ENCODE results near the gene IFT52.

Gene IFT52

DNA sequence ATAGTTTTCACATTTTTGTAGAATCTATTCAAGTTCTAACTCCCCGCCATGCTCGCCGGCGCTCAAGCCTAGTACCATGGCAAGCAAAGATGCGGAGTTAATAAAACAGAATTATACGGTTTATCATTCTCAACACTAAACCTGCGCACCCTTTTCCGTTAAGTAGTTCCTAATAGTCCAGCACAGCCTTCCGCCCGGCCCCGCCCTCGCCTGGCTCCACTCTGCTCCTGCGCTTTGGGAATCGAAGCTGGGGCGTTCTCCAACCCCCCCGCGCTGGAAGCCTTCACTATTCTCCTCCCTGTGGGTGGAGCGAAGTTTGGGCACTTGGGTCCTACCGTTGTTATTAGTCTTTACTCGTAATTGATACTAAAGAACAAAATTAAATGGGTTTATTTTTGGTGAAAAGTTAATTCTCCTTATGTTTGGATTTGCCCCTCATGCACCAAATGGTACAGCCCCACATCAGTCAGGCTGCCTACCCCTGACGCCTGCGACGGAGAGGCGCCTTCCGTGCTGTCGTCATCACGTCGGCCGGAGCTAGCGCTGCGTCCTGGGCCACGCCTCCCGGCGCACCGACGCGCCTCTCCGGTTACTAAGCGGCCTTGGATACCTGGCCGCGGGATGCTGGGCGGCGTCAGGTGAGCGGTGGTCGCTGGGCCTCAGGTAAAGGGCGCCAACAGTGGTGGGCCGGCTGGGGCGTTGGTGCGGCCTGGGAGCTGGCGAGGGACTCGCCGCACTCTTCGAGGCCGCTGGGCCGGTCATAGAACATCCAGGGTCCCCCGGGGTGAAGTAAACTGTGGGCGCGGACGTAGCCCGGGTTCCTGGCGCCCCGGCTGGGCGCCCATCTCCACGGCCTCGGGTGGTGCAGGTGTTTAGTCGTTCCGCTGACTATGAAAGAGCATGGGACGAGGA, at the start of gene IFT52:
Gene IFT52, plus strand, starts transcription at position 546 of the 912 bp plus-strand sequence. CDS start 3,762 bp downstream, outside the sequence.
- in situ Hi-C loops (cut with HindIII; ENCODE audit: low sequenced_read_pairs) = no loop called here

- in situ Hi-C loops (cut with HindIII; ENCODE audit: low sequenced_read_pairs) = no loop called here
Measured at GRCh38 chr20:43541214-43541613, 49.5 kb upstream of the IFT52 start.

DNA sequence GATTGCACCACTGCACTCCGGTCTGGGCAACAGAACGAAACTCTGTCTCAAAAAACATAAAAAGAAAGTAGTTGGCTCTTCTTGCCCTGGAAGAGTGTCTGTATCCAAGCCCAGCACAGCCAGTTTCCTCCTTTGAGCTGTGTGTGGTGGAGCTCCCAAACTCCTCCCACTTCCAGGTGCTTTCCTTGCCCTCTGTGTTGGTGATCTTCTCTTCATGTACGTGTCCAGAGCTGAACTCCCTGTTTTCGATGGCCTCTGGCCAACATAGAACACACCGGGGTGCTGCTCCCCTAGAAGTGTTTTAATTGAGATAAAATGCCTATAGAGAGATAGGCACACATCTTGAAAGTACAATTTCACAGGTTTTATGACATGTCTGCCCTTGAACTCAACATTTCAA, 48.6 kb upstream of the IFT52 start:
- in situ Hi-C loops (cut with HindIII; ENCODE audit: low sequenced_read_pairs) = no loop called here

DNA sequence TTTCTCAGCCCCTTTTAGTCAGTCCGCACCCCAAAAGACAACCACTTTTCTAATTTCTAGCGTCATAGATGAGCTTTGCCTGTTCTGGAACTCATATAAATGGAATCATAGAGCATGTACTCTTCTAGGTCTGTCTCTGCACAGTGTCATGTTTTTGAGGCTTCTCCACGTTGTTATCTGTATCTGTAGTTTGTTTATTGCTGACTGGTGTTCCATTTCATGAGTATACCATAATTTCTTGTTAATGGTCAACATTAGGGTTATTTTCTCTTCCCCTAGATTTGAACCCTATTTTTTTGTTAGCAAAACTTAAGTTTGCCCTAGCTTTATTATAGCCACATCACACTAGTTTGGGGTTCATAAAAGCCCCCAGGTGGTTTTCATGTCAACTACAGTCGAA, 48.1 kb upstream of the IFT52 start:
- in situ Hi-C loops (cut with HindIII; ENCODE audit: low sequenced_read_pairs) = no loop called here

DNA sequence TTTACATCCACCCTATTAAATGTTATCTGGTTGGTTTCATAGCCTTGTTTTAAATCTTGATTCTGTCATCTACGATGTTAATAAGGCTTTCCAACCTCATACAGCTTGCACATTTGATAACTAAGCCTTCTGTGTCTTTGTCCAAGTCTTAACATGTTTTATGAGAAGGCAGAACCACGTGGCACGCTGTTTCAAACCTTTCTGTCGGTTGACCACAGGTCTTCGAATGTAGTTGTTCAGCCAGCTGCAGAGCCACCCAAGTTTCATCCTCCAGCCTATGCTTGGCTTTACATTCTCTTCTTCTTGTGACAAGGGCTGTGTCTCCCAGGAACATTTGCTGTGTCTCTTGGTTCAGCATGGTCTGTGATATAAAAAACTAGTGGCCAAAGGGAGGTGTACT, 47.6 kb upstream of the IFT52 start:
- in situ Hi-C loops (cut with HindIII; ENCODE audit: low sequenced_read_pairs) = no loop called here

GRCh38 chr20:43544501-43544900, 46.2 kb upstream of the IFT52 start:
- in situ Hi-C loops (cut with HindIII; ENCODE audit: low sequenced_read_pairs) = no loop called here

DNA sequence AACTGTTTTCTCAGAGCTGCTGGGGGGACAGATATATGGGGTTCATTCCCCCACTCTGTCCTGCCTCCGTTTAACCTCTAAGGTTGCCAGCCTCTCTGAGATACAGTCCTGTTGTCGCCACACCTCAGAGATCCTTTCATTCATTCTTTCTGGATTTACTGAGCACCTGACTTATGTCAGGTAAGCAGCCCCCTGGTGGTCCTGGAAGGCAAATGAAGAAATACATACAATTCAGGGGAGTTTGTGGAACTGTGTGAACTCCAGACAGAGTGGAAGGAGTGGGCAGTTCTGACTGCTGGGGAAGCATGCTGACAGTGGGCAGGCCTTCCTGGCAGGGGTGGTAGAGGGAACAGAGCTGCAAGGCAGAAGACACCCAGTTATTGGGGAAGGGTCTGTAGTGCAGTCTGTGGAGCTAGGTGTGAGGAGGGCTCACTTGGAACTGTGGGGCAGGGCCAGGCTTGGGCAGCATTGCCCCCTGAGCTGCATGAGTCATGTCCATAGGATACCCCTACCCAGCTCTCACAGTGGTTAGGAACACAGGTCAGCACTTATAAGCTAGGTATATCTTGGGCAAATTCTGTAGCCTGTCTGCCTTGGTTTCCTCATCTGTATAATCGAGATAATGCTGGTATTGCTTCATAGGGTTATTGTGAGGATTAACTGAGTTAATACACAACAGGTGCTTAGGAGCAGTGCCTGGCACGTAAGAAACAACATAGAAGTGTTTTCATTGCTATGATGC, 44.7 kb upstream of the IFT52 start:
- in situ Hi-C loops (cut with HindIII; ENCODE audit: low sequenced_read_pairs) = no loop called here

DNA sequence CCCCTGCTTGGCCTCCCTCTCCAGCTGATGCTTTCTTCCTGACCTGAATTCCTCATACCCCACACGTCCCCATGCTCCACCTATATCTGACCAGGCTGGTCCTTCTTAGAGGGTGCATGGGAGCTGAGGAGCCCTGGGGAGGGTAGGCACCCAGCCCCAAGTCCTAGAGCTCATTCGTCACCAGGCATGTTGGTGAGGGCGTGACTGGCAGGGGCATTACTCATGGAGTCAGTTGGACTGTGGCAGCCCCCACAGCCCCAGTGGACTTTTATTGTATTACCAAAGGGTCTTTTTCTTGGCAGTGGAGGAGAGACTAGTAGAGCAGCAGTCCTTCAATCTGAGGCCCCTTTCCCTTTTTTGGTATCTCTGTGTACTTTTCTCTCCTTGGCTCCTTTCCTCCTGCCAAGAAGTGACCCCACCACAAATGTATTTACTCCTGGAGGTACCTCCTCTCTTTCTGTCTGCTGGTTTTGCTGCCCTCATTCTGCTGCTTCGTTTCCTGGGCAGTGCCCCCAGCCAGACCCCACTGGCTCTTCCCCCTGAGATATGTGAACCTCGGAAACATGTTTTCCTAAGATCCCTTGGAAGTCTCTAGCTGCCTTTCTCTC, 42.4 kb upstream of the IFT52 start:
- in situ Hi-C loops (cut with HindIII; ENCODE audit: low sequenced_read_pairs) = no loop called here

DNA sequence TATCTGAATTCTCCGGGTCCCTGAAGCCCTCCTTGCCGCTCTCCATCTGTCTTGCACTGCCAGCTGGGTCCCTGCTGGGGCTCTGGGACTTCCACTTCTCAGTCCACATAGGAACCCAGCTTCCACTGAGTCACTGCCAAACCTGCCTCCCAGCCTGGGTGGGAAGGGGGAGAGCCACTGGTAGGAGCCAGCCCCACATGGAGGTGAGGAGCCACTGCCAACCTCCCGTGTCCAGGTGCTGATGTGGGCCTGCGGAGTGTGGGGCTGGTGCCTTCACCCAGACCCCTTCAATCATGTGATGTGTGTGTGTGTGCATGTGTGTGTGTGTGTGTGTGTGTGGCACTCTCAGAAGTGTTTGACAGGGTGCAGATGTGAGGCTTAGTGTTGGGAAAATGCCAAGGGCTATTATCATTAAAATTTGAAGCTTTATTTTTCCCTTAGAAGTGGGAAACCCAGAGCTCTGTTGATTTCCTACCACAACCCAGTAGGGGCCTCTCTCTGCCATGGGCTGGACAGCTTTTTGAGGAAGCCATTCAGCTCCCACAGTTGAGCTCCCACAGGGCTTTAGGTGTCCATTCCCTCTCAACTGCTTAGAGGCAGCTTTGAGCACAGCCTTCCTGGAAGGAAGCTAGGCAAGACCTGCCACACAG, 41.2 kb upstream of the IFT52 start:
- in situ Hi-C loops (cut with HindIII; ENCODE audit: low sequenced_read_pairs) = no loop called here

GRCh38 chr20:43550456-43550855, 40.3 kb upstream of the IFT52 start:
- in situ Hi-C loops (cut with HindIII; ENCODE audit: low sequenced_read_pairs) = no loop called here

DNA sequence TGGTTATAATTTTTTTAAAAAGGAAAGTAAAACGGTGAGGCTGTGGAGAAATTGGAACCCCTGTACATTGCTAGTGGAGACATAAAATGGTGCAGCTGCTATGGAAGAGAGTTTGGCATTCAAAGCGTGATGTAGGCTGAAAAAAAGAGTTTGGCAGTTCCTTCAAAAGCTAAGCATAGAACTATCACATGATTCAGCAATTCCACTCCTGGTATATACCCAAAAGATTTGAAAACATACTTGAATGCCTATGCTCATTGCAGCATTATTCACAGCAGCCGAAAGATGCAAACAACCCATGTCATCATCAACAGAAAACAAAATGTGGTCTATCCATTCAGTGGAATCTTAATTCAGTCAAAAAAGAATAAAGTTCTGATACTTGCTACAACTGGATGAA, 36.4 kb upstream of the IFT52 start:
- in situ Hi-C loops (cut with HindIII; ENCODE audit: low sequenced_read_pairs) = no loop called here

DNA sequence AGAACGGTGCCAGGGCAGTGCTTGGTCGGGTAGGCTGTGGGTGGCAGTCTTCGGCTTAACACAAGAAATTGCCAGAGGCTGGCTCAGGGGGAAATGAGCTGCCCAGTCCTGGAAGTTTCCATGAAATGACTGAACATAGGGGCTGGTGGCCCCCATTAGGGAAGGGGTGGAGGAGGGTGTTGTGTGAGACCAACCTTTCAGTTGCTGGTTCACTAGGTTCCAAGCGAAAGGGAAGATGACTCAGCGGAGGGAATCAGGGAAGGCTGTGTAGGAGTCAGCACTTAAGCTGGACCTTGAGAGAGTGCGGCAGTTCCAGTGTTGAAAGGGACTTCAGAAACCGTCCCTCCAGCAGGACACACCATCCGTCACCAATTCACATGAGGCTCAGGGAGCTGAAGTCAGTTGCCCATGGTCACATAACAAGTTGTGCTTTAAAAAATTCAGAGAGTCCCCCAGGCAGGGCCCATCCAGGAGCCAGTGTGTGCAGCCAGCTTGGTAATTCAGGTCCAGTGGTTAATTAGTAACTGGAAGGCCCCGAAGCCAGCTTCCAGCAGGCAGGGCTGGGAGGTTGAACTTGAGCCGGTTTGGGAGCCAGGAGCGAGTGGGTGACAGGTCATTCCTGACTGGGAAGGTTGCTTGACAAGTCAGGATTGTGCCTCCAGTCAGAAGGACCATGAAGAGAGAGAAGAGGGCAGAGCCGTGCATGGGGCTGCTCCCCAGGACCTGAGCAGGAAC, 32.2 kb upstream of the IFT52 start, which contains the start of gene SGK2:
Gene SGK2, plus strand, starts transcription at position 616 of the 735 bp plus-strand sequence. CDS start 7,469 bp downstream, outside the sequence.
- in situ Hi-C loops (cut with HindIII; ENCODE audit: low sequenced_read_pairs) = no loop called here

GRCh38 chr20:43559147-43559987, 31.4 kb upstream of the IFT52 start:
- in situ Hi-C loops (cut with HindIII; ENCODE audit: low sequenced_read_pairs) = no loop called here

DNA sequence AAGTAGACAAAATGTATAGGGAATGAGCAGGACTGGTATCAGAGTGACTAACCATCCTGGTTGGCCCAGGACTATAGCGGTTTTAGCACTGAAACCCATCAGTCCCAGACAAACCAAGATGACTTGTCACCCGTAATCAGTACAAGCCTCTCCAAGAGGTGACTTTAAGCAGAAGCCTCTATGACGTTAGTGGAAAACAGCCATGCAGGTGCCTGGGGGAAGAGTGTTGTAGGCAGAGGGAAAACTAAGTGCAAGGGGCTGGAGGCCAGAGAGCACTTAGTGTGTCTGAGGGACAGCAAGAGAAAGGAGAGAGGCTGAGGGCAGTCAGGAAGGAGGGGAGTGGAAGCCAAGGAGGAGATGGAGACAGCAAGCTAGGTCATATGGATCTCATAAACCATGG, 29.8 kb upstream of the IFT52 start:
- in situ Hi-C loops (cut with HindIII; ENCODE audit: low sequenced_read_pairs) = no loop called here

- in situ Hi-C loops (cut with HindIII; ENCODE audit: low sequenced_read_pairs) = no loop called here
Measured at GRCh38 chr20:43563429-43563828, 27.3 kb upstream of the IFT52 start.

DNA sequence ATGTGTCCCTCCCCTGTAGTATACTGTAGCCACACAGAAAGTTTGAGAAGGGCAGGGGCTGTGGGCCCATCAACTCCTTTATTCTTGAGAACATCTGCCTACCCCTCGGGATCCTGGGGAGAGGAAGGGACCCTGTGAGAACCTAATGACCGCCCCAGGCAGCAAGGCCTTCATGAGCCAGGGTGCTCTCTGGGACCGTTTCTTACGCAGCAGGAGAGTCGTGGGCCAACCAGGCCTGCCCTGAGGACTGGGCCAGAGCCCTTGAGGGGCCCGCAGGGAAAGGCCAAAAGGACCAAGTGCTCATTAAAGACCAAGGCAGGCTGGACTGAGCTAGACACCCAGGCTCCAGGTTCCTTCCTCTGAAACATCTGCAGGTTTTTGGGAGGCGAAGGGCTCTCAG, 26.7 kb upstream of the IFT52 start:
- in situ Hi-C loops (cut with HindIII; ENCODE audit: low sequenced_read_pairs) = no loop called here

GRCh38 chr20:43564455-43564854, 26.3 kb upstream of the IFT52 start:
- in situ Hi-C loops (cut with HindIII; ENCODE audit: low sequenced_read_pairs) = no loop called here

DNA sequence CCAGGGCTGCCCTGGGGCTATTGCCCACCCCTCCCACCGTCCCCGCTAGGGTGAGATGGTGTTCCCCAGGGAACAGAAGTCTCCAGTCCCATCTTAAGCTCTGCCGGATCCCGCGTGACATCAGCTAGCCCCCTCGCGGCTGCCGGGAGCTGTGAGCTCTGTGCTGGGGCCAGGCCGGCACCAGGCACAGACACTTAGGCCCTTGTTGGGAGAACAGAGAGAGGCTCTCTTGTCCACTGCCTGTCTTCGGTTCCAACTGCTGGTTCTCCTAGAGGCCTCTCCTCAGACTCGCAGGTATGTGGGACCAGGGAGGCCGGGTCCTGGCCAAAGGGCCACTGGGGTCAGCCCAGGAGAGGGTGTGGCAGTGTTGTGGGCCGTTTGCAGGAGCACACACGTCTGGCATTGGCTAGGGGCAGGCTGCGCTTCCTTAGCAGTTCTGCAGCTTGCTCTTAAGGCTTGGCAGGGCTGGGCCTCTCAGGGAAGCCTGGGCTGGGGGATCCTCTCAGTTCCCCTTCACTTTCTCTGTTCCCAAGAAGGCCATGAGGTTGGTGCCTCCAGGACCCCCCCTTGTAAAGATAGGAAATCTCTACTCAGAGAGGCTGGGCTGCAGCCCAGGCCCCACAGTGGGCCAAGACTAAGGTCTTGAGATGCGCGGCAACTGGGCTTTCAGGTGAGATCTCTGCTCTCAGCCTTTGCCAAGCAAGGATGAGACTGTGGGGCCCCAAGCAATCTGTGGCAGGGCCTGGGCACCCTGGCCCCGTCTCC, 25.6 kb upstream of the IFT52 start:
- in situ Hi-C loops (cut with HindIII; ENCODE audit: low sequenced_read_pairs) = no loop called here

DNA sequence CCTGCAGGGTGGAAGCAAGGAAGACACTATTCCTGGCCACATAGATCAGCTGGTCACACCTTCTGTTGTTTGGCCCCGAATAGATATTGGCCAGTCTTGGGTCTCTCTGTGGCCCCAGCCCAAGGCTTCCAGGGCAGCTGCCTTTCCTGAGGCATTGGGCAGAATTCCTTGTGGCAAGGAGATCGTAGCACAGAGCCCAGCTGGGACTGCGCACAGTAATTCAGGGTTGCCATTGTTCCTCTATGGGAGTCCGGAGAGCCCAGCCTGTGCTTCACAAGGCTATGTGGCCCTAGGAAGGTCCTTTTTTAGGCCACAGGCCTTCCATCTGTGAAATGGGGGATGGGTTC, 25.0 kb upstream of the IFT52 start:
- in situ Hi-C loops (cut with HindIII; ENCODE audit: low sequenced_read_pairs) = no loop called here
